GM11168 (cell line): ENCODE results near the gene COG7.
"Not testable (repeated sequence)": the region's sequence is repeated elsewhere in the genome, so short reads cannot be mapped to it uniquely, and the experiment has no call there.

ENCODE experiments used
- in situ Hi-C: fragments of 300-500 bp; cut with MboI; formaldehyde crosslinking; loops from one replicate; pipeline ENCODE4 v1.12.0; 2022; ENCODE audit warnings: low sequenced_read_pairs; ENCODE audit not compliant: unreplicated experiment

COG7 gene

GRCh38 chr16:23389936-23390335, 63.1 kb downstream of the COG7 start:
- in situ Hi-C loops: not testable (repeated sequence)

GRCh38 chr16:23389201-23389600, 63.8 kb downstream of the COG7 start:
- in situ Hi-C loops: no loop called here

- in situ Hi-C loops: no loop called here
Measured at GRCh38 chr16:23388786-23389185, 64.2 kb downstream of the COG7 start.

GRCh38 chr16:23387666-23388065, 65.3 kb downstream of the COG7 start:
- in situ Hi-C loops: no loop called here

GRCh38 chr16:23385441-23385840, 67.5 kb downstream of the COG7 start:
- in situ Hi-C loops: no loop called here

GRCh38 chr16:23384878-23385277, 68.1 kb downstream of the COG7 start:
- in situ Hi-C loops: no loop called here

- in situ Hi-C loops: no loop called here
Measured at GRCh38 chr16:23383881-23384280, 69.1 kb downstream of the COG7 start.

- in situ Hi-C loops: no loop called here
Measured at GRCh38 chr16:23382279-23382678, 70.7 kb downstream of the COG7 start.

- in situ Hi-C loops: not testable (repeated sequence)
Measured at GRCh38 chr16:23381702-23382101, 71.3 kb downstream of the COG7 start.

- in situ Hi-C loops: no loop called here
Measured at GRCh38 chr16:23380501-23380951, 72.5 kb downstream of the COG7 start.

- in situ Hi-C loops: no loop called here
Measured at GRCh38 chr16:23379707-23380106, 73.3 kb downstream of the COG7 start.

GRCh38 chr16:23378921-23379320, 74.1 kb downstream of the COG7 start:
- in situ Hi-C loops: no loop called here

- in situ Hi-C loops: no loop called here
Measured at GRCh38 chr16:23378256-23378655, 74.7 kb downstream of the COG7 start.

GRCh38 chr16:23377071-23377931, 75.7 kb downstream of the COG7 start:
- in situ Hi-C loops: no loop called here

GRCh38 chr16:23375643-23376042, 77.3 kb downstream of the COG7 start:
- in situ Hi-C loops: no loop called here

- in situ Hi-C loops: no loop called here
Measured at GRCh38 chr16:23374721-23375510, 78.1 kb downstream of the COG7 start.

- in situ Hi-C loops: no loop called here
Measured at GRCh38 chr16:23373436-23374219, 79.4 kb downstream of the COG7 start.

- in situ Hi-C loops: no loop called here
Measured at GRCh38 chr16:23371368-23371767, 81.6 kb downstream of the COG7 start.

- in situ Hi-C loops: no loop called here
Measured at GRCh38 chr16:23369416-23369815, 83.6 kb downstream of the COG7 start.

- in situ Hi-C loops: no loop called here
Measured at GRCh38 chr16:23368469-23368868, 84.5 kb downstream of the COG7 start.

- in situ Hi-C loops: no loop called here
Measured at GRCh38 chr16:23367988-23368387, 85.0 kb downstream of the COG7 start.
